Measurements from ENCODE around the gene RFNG. TPM values are rescaled to one million over a fixed set of nuclear protein-coding genes. Genes with fewer than 3 reads are reported as not detected.

Gene RFNG
- total and polyA plus RNA-seq, 2 of the 13 experiments (the other 11 are each of a cell fraction or from before 2014, with no cell fraction given) = 61.4 to 64.0 TPM

GRCh38 chr17:82097184-82097918 lies 45.7 kb upstream of the RFNG start (continued):
- TF ChIP-seq ZMAT5 (CRISPR knock-in tag; IDR thresholded peaks at IDR 0.05; ENCODE audit: borderline replicate concordance, low read depth) (no peak), ZNF333 (CRISPR knock-in tag; IDR thresholded peaks at IDR 0.05; ENCODE audit: borderline replicate concordance) (0 out of 2 replicates have a peak, but pooled peaks have one; percentile 46), ZNF800 (CRISPR knock-in tag; IDR thresholded peaks at IDR 0.05) (no peak), ZNF746 (CRISPR knock-in tag; IDR thresholded peaks at IDR 0.05) (no peak), KMT2B (CRISPR knock-in tag; IDR thresholded peaks at IDR 0.05) (no peak), TBX2 (CRISPR knock-in tag; IDR thresholded peaks at IDR 0.05; ENCODE audit: borderline replicate concordance) (peak; percentile 51; the same call in 1 of the 2 replicates), NFRKB (IDR thresholded peaks at IDR 0.05) (no peak), POLR2AphosphoS2 (IDR thresholded peaks at IDR 0.05; ENCODE audit: low read depth, low read length) (no peak), RBFOX2 (IDR thresholded peaks at IDR 0.05; ENCODE audit: low read depth, low read length) (peak; percentile 91), MXD1 (CRISPR knock-in tag; IDR thresholded peaks at IDR 0.05) (no peak), ZNF430 (CRISPR knock-in tag; IDR thresholded peaks at IDR 0.05) (no peak; the same call in 1 of the 2 replicates), BHLHE40 (IDR thresholded peaks at IDR 0.05; ENCODE audit: low read length) (no peak), ZFP62 (CRISPR knock-in tag; IDR thresholded peaks at IDR 0.05) (no peak), FOXO4 (CRISPR knock-in tag; conservative IDR thresholded peaks at IDR 0.05) (no peak), ATRX (CRISPR knock-in tag; IDR thresholded peaks at IDR 0.05; ENCODE audit: borderline replicate concordance) (no peak), NPAS2 (CRISPR knock-in tag; IDR thresholded peaks at IDR 0.05; ENCODE audit: borderline replicate concordance) (no peak), FOXO1 (CRISPR knock-in tag; IDR thresholded peaks at IDR 0.05) (0 out of 2 replicates have a peak, but pooled peaks have one; percentile 15), ZFYVE20 (CRISPR knock-in tag; IDR thresholded peaks at IDR 0.05; ENCODE audit: borderline replicate concordance, low read depth) (no peak), SMARCC2 (IDR thresholded peaks at IDR 0.05) (no peak), ZNF275 (CRISPR knock-in tag; IDR thresholded peaks at IDR 0.05; ENCODE audit: borderline replicate concordance) (no peak), LBX2 (CRISPR knock-in tag; IDR thresholded peaks at IDR 0.05; ENCODE audit: borderline replicate concordance) (0 out of 2 replicates have a peak, but pooled peaks have one; percentile 43)
